Tibial nerve (tissue), 4 donors: Measurements from ENCODE around the gene CYP46A1. TPM values are rescaled to one million over a fixed set of nuclear protein-coding genes. Genes with fewer than 3 reads are reported as not detected.
"Not testable (repeated sequence)": the region's sequence is repeated elsewhere in the genome, so short reads cannot be mapped to it uniquely, and the experiment has no call there.

Experiments
- DNase-seq, 2 donors: peaks; one replicate each; pipeline ENCODE4 v3.0.0-alpha.2; 2019; ENCODE audit warnings: low spot score in 2 of 2
- H3K27ac ChIP-seq, 4 donors: fragments of 200-600 bp; sonication (generic) in 3 of 4; one replicate each; pipeline ENCODE4 v1.5.1; 2017 to 2019; ENCODE audit warnings: mild to moderate bottlenecking in 1 of 4
- H3K27me3 ChIP-seq, 2 donors: fragments of 200-600 bp; sonication (generic) in 1 of 2; one replicate each; pipeline versions ENCODE4 v1.5.1 to v1.6.0; 2017 to 2019
- H3K36me3 ChIP-seq, 3 donors: fragments of 200-600 bp; sonication (generic); one replicate each; pipeline ENCODE4 v1.5.1; 2018 to 2019
- H3K4me1 ChIP-seq, 4 donors: fragments of 200-600 bp; sonication (generic) in 3 of 4; one replicate each; pipeline ENCODE4 v1.5.1; 2017 to 2019
- H3K4me3 ChIP-seq, 4 donors: fragments of 200-600 bp; sonication (generic) in 3 of 4; one replicate each; pipeline ENCODE4 v1.5.1; 2017 to 2019; ENCODE audit warnings: mild to moderate bottlenecking in 1 of 4, moderate library complexity in 1 of 4
- H3K9me3 ChIP-seq, 4 donors: fragments of 200-600 bp; sonication (generic) in 3 of 4; one replicate each; pipeline ENCODE4 v1.5.1; 2017 to 2019
- EP300 ChIP-seq, 2 donors: sonication (generic); formaldehyde crosslinking; IDR thresholded peaks; one replicate each; pipeline ENCODE4 v1.6.1; 2017; ENCODE audit warnings: antibody characterized with exemption in 2 of 2, mild to moderate bottlenecking in 1 of 2
- POLR2A ChIP-seq, 2 donors: fragments of 450-650 bp; IDR thresholded peaks; one replicate each; pipeline ENCODE4 v1.6.1; 2017; ENCODE audit warnings: antibody characterized with exemption in 2 of 2, mild to moderate bottlenecking in 2 of 2, moderate library complexity in 2 of 2
- WGBS, 2 donors: methylation state at CpG; one replicate each; pipeline ENCODE4 v1.1.5; 2018; 5-methylcytosine and 5-hydroxymethylcytosine counted together
- total RNA-seq, 4 donors: library from RNA; depleted of rRNA; stranded (reverse); fragments of >200 nt; gene quantifications; one replicate each; pipeline ENCODE4 v1.1.0, GENCODE V29; 2016
- TF ChIP-seq, protein P1 (sequence below), 5 experiments: fragments of 200-600 bp in 3 of 5; fragments of 450-650 bp in 2 of 5; sonication (generic) in 3 of 5; IDR thresholded peaks; one replicate each; pipeline ENCODE4 v1.5.1; 2016 to 2019; ENCODE audit warnings: antibody characterized with exemption in 5 of 5, mild to moderate bottlenecking in 3 of 5, moderate library complexity in 2 of 5

CYP46A1 gene
- total RNA-seq, 4 donors from 2014 or later, result 1.2 to 3.7 (median 1.4) TPM

GRCh38 chr14:99760817-99761216 is 76.7 kb downstream of the CYP46A1 start:
- Histone ChIP-seq H3K9me3 (no peaks in the 10 kb centered on the region), H3K4me3 (no peak overlapping the region), H3K4me1 (peaks cover 0 to 24% (median 8%) of the 10 kb centered on the region in 4 donors), H3K27me3 (no peaks in the 10 kb centered on the region), H3K27ac (no peak overlapping the region), H3K36me3 (no peaks in the 10 kb centered on the region)
- WGBS, 2 donors, result 85 to 90% methylated on average over 5 of the region's 5 CpGs
- no peak for DNase-seq
- TF ChIP-seq EP300 (IDR thresholded peaks at IDR 0.05) (no peak), POLR2A (IDR thresholded peaks at IDR 0.05) (no peak)
- TF ChIP-seq, protein P1, sequence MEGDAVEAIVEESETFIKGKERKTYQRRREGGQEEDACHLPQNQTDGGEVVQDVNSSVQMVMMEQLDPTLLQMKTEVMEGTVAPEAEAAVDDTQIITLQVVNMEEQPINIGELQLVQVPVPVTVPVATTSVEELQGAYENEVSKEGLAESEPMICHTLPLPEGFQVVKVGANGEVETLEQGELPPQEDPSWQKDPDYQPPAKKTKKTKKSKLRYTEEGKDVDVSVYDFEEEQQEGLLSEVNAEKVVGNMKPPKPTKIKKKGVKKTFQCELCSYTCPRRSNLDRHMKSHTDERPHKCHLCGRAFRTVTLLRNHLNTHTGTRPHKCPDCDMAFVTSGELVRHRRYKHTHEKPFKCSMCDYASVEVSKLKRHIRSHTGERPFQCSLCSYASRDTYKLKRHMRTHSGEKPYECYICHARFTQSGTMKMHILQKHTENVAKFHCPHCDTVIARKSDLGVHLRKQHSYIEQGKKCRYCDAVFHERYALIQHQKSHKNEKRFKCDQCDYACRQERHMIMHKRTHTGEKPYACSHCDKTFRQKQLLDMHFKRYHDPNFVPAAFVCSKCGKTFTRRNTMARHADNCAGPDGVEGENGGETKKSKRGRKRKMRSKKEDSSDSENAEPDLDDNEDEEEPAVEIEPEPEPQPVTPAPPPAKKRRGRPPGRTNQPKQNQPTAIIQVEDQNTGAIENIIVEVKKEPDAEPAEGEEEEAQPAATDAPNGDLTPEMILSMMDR (IDR thresholded peaks at IDR 0.05), result no peak

DNA sequence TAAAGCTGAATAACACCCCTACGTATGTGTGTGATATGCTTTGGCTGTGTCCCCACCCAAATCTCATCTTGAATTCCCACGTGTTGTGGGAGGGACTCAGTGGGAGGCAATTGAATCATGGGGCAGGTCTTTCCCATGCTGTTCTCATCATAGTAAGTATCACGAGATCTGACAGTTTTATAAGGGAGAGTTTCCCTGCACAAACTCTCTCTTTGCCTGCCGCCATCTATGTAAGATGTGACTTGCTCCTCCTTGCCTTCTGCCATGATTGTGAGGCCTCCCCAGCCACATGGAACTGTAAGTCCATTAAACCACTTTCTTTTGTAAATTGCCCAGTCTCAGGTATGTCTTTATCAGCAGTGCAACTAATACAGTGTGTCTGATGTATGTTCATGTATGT is 78.8 kb downstream of the CYP46A1 start:
- not testable (repeated sequence) for H3K9me3 ChIP-seq, H3K27ac ChIP-seq, H3K27me3 ChIP-seq, DNase-seq, H3K36me3 ChIP-seq, H3K4me3 ChIP-seq
- H3K4me1 ChIP-seq, result peaks cover 0 to 25% (median 0%) of the 10 kb centered on the region in 4 donors
- WGBS, 2 donors, result 85% methylated on average over 4 of the region's 4 CpGs

- H3K36me3 ChIP-seq, result no peaks in the 10 kb centered on the region
- no peaks in the 10 kb centered on the region for H3K9me3 ChIP-seq
- WGBS, 2 donors, result 85 to 89% methylated on average over 10 to 13 of the region's 13 CpGs
- H3K27ac ChIP-seq, result no peak overlapping the region
- TF ChIP-seq POLR2A (IDR thresholded peaks at IDR 0.05) (no peak), EP300 (IDR thresholded peaks at IDR 0.05) (no peak)
- TF ChIP-seq, protein P1 (IDR thresholded peaks at IDR 0.05), result no peak
- DNase-seq, result no peak
- H3K27me3 ChIP-seq, result no peaks in the 10 kb centered on the region
- H3K4me3 ChIP-seq, result no peak overlapping the region
- H3K4me1 ChIP-seq, result peaks cover 0 to 18% (median 0%) of the 10 kb centered on the region in 4 donors
Measured at GRCh38 chr14:99763527-99764221, 79.6 kb downstream of the CYP46A1 start.

- no peaks in the 10 kb centered on the region for H3K36me3 ChIP-seq
- no peak overlapping the region for H3K27ac ChIP-seq
- WGBS, 2 donors, result 90 to 96% methylated on average over 11 of the region's 11 CpGs
- H3K4me1 ChIP-seq, result peaks cover 0 to 13% (median 0%) of the 10 kb centered on the region in 4 donors
- no peak for TF ChIP-seq EP300 (IDR thresholded peaks at IDR 0.05)
- TF ChIP-seq POLR2A (IDR thresholded peaks at IDR 0.05), result no peak
- TF ChIP-seq, protein P1 (IDR thresholded peaks at IDR 0.05), result no peak
- H3K27me3 ChIP-seq, result no peaks in the 10 kb centered on the region
- H3K9me3 ChIP-seq, result no peaks in the 10 kb centered on the region
- no peak overlapping the region for H3K4me3 ChIP-seq
- no peak for DNase-seq
Measured at GRCh38 chr14:99764222-99764706, 80.2 kb downstream of the CYP46A1 start.

- Histone ChIP-seq H3K4me3 (no peak overlapping the region), H3K36me3 (no peaks in the 10 kb centered on the region), H3K27ac (no peak overlapping the region), H3K27me3 (no peaks in the 10 kb centered on the region), H3K4me1 (peaks cover 0 to 13% (median 0%) of the 10 kb centered on the region in 4 donors), H3K9me3 (peaks cover 0 to 3% (median 0%) of the 10 kb centered on the region in 4 donors)
- DNase-seq, result no peak
- WGBS, 2 donors, result 78 to 86% methylated on average over 6 of the region's 6 CpGs
- no peak for TF ChIP-seq EP300 (IDR thresholded peaks at IDR 0.05)
Measured at GRCh38 chr14:99768381-99768780, 84.3 kb downstream of the CYP46A1 start.

DNA sequence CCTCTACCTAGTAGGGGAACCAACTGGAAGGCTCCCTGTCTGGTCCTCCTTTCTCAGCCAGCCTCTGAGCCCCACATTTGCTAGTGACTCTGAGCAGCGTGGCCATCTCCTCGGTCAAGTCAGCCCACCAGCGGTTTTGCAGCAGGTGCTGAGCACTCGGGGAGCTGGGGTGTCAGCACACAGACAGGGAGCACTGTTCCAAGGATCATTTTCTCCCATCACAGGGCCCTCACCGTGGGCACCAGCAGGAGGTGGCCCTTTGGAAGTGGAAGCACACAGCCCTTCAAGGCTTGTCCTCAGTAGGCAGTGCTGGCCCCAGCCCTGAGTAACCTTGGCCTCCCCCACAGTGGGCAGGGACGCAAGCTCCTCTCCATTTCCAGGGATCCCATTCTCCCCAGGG is 85.0 kb downstream of the CYP46A1 start:
- H3K27me3 ChIP-seq, result no peaks in the 10 kb centered on the region
- no peak overlapping the region for H3K4me3 ChIP-seq
- 90 to 96% methylated on average over 6 of the region's 6 CpGs for WGBS, 2 donors
- peaks cover 0 to 17% (median 0%) of the 10 kb centered on the region in 4 donors for H3K4me1 ChIP-seq
- H3K27ac ChIP-seq, result no peak overlapping the region
- TF ChIP-seq POLR2A (IDR thresholded peaks at IDR 0.05) (no peak), EP300 (IDR thresholded peaks at IDR 0.05) (no peak)
- TF ChIP-seq, protein P1 (IDR thresholded peaks at IDR 0.05), result no peak
- no peaks in the 10 kb centered on the region for H3K36me3 ChIP-seq
- peaks cover 0 to 3% (median 0%) of the 10 kb centered on the region in 4 donors for H3K9me3 ChIP-seq
- DNase-seq, result no peak
